Neural progenitor cell (in vitro differentiated cells): ENCODE results near the gene SUGCT. TPM values are rescaled to one million over a fixed set of nuclear protein-coding genes. Genes with fewer than 3 reads are reported as not detected.

Experiments used
- DNase-seq: peaks from one replicate; pipeline ENCODE4 v3.0.0-alpha.2; 2016; ENCODE audit warnings: low spot score
- H2AFZ ChIP-seq: fragments of 200-600 bp; sonication (generic); replicated peaks from 2 replicates; pipeline ENCODE4 v1.6.1; 2016; ENCODE audit warnings: antibody characterized with exemption
- H3F3A ChIP-seq: fragments of 200-600 bp; sonication (generic); 2 replicates; pipeline ENCODE4 v1.6.1; 2016; ENCODE audit warnings: antibody characterized with exemption, low read depth
- H3K27ac ChIP-seq: fragments of 200-600 bp; sonication (generic); 2 replicates; pipeline ENCODE4 v1.5.1; 2016; ENCODE audit warnings: mild to moderate bottlenecking
- H3K27me3 ChIP-seq: fragments of 200-600 bp; sonication (generic); 2 replicates; pipeline ENCODE4 v1.6.1; 2016; ENCODE audit warnings: mild to moderate bottlenecking, moderate library complexity
- H3K36me3 ChIP-seq: fragments of 200-600 bp; sonication (generic); 2 replicates; pipeline ENCODE4 v1.5.1; 2016
- H3K4me1 ChIP-seq: fragments of 200-600 bp; sonication (generic); 2 replicates; pipeline ENCODE4 v1.6.1; 2016; ENCODE audit warnings: mixed run types
- H3K4me2 ChIP-seq: fragments of 200-600 bp; sonication (generic); 2 replicates; pipeline ENCODE4 v1.6.1; 2016
- H3K4me3 ChIP-seq: fragments of 200-600 bp; sonication (generic); 2 replicates; pipeline ENCODE4 v1.5.1; 2016
- H3K79me2 ChIP-seq: fragments of 200-600 bp; sonication (generic); 2 replicates; pipeline ENCODE4 v1.6.1; 2016; ENCODE audit warnings: low read depth
- H3K9ac ChIP-seq: fragments of 200-600 bp; sonication (generic); 2 replicates; pipeline ENCODE4 v1.6.1; 2016
- H3K9me3 ChIP-seq: fragments of 200-600 bp; sonication (generic); 2 replicates; pipeline ENCODE4 v1.5.1; 2016; ENCODE audit warnings: low read depth
- H4K20me1 ChIP-seq: fragments of 200-600 bp; sonication (generic); 2 replicates; pipeline ENCODE4 v1.6.1; 2016; ENCODE audit warnings: low read depth
- H3K27ac Mint-ChIP-seq: 3 replicates; pipeline ENCODE4 v1.8.0; 2021; ENCODE audit warnings: mixed read lengths
- H3K27me3 Mint-ChIP-seq: 2 replicates; pipeline ENCODE4 v1.8.0; 2022; ENCODE audit warnings: low read depth, mild to moderate bottlenecking, inconsistent platforms, moderate library complexity, mixed read lengths; ENCODE audit not compliant: insufficient read depth
- H3K36me3 Mint-ChIP-seq: 3 replicates; pipeline ENCODE4 v1.8.0; 2021; ENCODE audit warnings: mixed read lengths
- H3K4me1 Mint-ChIP-seq: 3 replicates; pipeline ENCODE4 v1.8.0; 2021; ENCODE audit warnings: mixed read lengths
- H3K4me3 Mint-ChIP-seq: 3 replicates; pipeline ENCODE4 v1.8.0; 2021; ENCODE audit warnings: mild to moderate bottlenecking, moderate library complexity, mixed read lengths
- H3K9me3 Mint-ChIP-seq: 3 replicates; pipeline ENCODE4 v1.8.0; 2020; ENCODE audit warnings: mixed read lengths
- EZH2 ChIP-seq: fragments of 200-600 bp; sonication (generic); IDR thresholded peaks from 2 replicates; pipeline ENCODE4 v1.6.1; 2017; ENCODE audit warnings: antibody characterized with exemption, mild to moderate bottlenecking, moderate library complexity
- EZH2phosphoT487 ChIP-seq: fragments of 200-600 bp; sonication (generic); IDR thresholded peaks from 2 replicates; pipeline ENCODE4 v1.6.1; 2017; ENCODE audit warnings: antibody characterized with exemption
- total RNA-seq: library from RNA; depleted of rRNA; stranded (reverse); fragments of >200 nt; gene quantifications from 2 replicates; pipeline ENCODE4 v1.2.3, GENCODE V29; 2015; ENCODE audit warnings: low replicate concordance
- TF ChIP-seq, protein P1 (sequence below): fragments of 200-600 bp; sonication (generic); IDR thresholded peaks from 2 replicates; pipeline ENCODE4 v1.5.1; 2017; ENCODE audit warnings: antibody characterized with exemption, mild to moderate bottlenecking

The SUGCT gene
- total RNA-seq, 1 donor from 2014 or later = 10.1 TPM

DNA sequence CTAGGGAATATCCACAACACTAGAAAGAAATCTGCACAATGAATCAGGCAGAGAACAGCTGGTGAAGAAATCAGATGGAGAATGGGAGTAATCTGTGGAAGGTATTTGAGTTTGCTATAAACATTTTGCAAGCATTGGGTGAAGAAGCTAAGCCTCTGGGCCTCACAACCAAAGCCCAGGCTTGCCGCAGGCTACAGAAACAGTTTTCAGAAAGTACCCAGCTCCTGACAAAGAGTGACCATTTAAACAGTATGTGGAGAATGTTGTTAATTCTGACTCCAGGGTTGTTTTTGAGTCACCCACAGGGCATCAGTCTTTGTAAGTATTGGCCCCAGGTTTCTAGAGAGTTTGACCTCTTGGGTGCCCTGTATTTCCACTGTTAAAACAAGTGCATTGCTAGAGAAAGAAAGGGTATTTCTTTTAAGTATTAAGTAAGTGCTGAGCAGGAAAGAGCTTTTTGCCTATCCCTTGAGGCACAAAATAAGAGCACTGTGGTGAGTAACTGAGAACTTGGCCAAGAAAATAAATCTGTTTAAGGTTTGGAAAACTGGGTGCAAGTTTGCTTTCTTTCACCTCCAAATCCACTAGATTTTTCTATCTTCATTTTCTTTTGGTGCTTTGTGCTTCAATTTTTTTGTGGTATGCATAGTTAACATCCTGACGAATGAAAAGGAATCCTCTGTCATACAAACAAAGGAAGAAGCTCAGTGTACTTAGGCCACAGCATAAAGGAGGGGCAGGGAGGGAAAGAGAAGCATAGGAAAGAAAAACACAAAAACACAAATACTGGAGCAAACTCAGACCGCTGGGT, 691.8 kb downstream of the SUGCT start:
- Histone ChIP-seq H3K9ac (no peak overlapping the region), H3K4me3 (no peak overlapping the region)

DNA sequence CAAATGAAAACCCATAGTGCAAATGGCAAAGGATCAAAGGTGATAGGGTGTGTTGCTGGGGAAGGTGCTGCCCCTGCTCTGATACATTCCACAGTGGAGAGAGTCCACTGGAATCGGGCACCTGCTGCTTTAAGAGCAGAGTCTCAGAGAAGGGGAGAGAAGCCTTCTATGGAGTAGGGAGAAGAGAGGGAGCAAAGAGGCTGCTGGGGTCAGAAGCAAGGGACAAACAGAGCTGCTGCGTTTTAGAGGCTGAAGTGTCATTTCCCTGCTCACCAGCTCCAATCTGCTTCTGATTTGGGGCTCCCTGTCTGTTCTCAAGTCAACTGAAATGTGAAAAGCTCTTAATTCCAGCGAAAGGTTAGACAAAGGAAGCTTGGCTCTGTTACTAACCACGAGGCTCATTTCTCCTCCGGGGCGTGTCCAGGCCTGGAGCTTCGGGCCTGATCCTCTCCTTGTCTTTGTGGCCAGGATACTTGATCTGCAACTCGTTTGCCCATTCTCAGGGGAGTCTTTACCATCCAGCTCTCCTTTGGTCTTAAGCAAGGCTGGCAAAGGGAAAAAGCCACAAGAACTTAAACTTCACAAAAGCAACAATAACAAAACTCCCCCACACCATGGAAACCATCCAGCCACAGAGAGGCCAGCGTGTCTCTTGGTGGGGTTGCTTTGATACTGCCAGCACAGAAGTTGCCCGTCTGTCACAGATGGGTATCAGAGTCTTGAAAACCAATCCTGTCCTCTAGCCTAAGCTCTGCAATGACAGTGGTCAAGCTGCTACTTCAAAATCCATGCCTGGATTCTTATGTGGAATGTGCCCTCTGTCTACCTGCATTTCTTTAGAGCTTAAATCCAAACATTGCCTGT, 692.6 kb downstream of the SUGCT start:
- DNase-seq = peak; percentile 55
- Histone ChIP-seq H3K9ac (no peak overlapping the region), H3K36me3 (no peaks in the 10 kb centered on the region), H2AFZ (peak overlapping the region; percentile 32), H3K27me3 (no peaks in the 10 kb centered on the region), H4K20me1 (no peaks in the 10 kb centered on the region), H3F3A (peaks cover 25% of the 10 kb centered on the region), H3K79me2 (no peaks in the 10 kb centered on the region), H3K27ac (peak overlapping the region; percentile 84), H3K4me1 (peaks cover 35% of the 10 kb centered on the region), H3K9me3 (no peaks in the 10 kb centered on the region), H3K4me2 (peak overlapping the region; percentile 39), H3K4me3 (no peak overlapping the region)
- peak overlapping the region; percentile 98 for H3K27ac Mint-ChIP-seq
- H3K9me3 Mint-ChIP-seq = peaks cover 2% of the 10 kb centered on the region
- H3K4me3 Mint-ChIP-seq = peak overlapping the region; percentile 42
- H3K4me1 Mint-ChIP-seq = peaks cover 32% of the 10 kb centered on the region
- TF ChIP-seq EZH2 = no peak
- H3K36me3 Mint-ChIP-seq = no peaks in the 10 kb centered on the region
- H3K27me3 Mint-ChIP-seq = peaks cover 6% of the 10 kb centered on the region

More for the DNA sequence above, 691.8 kb downstream of the SUGCT start:
- Mint-ChIP-seq H3K27ac (peak overlapping the region; percentile 98), H3K4me1 (peaks cover 32% of the 10 kb centered on the region), H3K9me3 (peaks cover 3% of the 10 kb centered on the region), H3K27me3 (peaks cover 6% of the 10 kb centered on the region), H3K36me3 (no peaks in the 10 kb centered on the region), H3K4me3 (peak overlapping the region; percentile 42)
- TF ChIP-seq EZH2phosphoT487 (no peak), EZH2 (no peak)
- TF ChIP-seq, protein P1, sequence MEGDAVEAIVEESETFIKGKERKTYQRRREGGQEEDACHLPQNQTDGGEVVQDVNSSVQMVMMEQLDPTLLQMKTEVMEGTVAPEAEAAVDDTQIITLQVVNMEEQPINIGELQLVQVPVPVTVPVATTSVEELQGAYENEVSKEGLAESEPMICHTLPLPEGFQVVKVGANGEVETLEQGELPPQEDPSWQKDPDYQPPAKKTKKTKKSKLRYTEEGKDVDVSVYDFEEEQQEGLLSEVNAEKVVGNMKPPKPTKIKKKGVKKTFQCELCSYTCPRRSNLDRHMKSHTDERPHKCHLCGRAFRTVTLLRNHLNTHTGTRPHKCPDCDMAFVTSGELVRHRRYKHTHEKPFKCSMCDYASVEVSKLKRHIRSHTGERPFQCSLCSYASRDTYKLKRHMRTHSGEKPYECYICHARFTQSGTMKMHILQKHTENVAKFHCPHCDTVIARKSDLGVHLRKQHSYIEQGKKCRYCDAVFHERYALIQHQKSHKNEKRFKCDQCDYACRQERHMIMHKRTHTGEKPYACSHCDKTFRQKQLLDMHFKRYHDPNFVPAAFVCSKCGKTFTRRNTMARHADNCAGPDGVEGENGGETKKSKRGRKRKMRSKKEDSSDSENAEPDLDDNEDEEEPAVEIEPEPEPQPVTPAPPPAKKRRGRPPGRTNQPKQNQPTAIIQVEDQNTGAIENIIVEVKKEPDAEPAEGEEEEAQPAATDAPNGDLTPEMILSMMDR = no peak
- Histone ChIP-seq H3K4me2 (peak overlapping the region; percentile 39), H3K27ac (peak overlapping the region; percentile 84), H3K36me3 (no peaks in the 10 kb centered on the region), H4K20me1 (no peaks in the 10 kb centered on the region), H2AFZ (peak overlapping the region; percentile 32), H3K9me3 (no peaks in the 10 kb centered on the region), H3F3A (peaks cover 25% of the 10 kb centered on the region), H3K27me3 (no peaks in the 10 kb centered on the region), H3K79me2 (no peaks in the 10 kb centered on the region), H3K4me1 (peaks cover 35% of the 10 kb centered on the region)
- peak; percentile 42 for DNase-seq

DNA sequence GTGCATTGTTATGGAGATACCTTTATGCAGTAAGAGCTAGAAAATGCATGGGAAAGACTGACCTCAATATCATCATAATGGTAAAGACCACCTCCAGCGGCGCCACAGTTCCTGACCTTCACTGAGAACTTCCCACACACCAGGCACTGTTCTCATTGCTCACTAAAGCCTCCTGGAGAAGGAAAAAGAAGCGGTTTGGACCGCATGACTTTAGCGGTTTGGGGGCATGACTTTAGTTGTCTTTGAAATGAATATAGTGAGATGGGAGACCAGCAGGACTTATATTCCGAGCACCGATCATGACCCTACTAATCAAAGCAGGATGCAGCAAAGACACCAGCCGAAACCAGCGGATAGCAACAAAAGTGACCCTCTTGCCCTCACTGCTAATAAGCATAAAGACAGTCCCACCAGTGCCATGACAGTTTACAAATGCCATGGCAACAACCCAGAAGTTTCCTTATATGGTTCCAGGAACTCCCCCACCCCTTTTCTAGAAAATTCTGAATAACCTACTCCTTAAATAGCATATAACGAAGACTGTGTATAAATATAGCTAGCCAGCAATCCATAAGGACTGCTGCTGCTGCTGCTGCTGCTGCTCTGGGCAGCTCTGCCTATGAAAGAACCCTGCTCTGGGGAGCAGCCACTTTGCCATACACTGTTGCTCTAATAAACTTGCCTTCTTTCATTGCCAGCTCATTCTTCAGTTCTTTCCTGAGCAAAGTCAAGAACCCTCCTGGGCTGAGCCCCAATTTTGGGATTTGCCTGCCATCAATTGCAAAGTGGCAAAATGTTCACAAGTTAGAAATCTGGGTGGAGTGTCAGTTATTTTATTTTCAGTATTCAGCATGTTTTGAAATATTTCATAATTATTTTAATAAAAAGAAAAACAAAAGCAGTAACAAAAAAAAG, 694.1 kb downstream of the SUGCT start:
- peaks cover 2% of the 10 kb centered on the region for H3K9me3 Mint-ChIP-seq
- H3K27ac Mint-ChIP-seq = no peak overlapping the region
- peaks cover 30% of the 10 kb centered on the region for H3K4me1 ChIP-seq
- H3K4me2 ChIP-seq = no peak overlapping the region
- no peaks in the 10 kb centered on the region for H3K36me3 ChIP-seq
- H3K27ac ChIP-seq = no peak overlapping the region
- H3K27me3 ChIP-seq = no peaks in the 10 kb centered on the region
- H3K27me3 Mint-ChIP-seq = peaks cover 6% of the 10 kb centered on the region
- H3K9me3 ChIP-seq = no peaks in the 10 kb centered on the region
- TF ChIP-seq EZH2 (no peak), EZH2phosphoT487 (no peak)
- TF ChIP-seq, protein P1 = no peak
- no peak overlapping the region for H3K9ac ChIP-seq
- H2AFZ ChIP-seq = no peak overlapping the region
- H3K36me3 Mint-ChIP-seq = no peaks in the 10 kb centered on the region
- H4K20me1 ChIP-seq = no peaks in the 10 kb centered on the region
- DNase-seq = no peak
- H3K4me3 ChIP-seq = no peak overlapping the region
- H3F3A ChIP-seq = peaks cover 25% of the 10 kb centered on the region
- H3K79me2 ChIP-seq = no peaks in the 10 kb centered on the region
- H3K4me1 Mint-ChIP-seq = peaks cover 32% of the 10 kb centered on the region
- no peak overlapping the region for H3K4me3 Mint-ChIP-seq
